H9 (cell line): ENCODE data around the gene ARPC2. TPM values are rescaled to one million over a fixed set of nuclear protein-coding genes. Genes with fewer than 3 reads are reported as not detected.

Source experiments
- DNase-seq: peaks from one replicate; pipeline ENCODE4 v3.0.0-alpha.2; 2017
- H2AFZ ChIP-seq: one replicate; pipeline ENCODE4 v1.6.1; 2013; ENCODE audit warnings: mild to moderate bottlenecking, low read length, control low read depth, moderate library complexity
- H2AK5ac ChIP-seq: 2 replicates; pipeline ENCODE4 v1.6.1; 2013; ENCODE audit warnings: low read length, control low read depth, mixed read lengths; ENCODE audit not compliant: insufficient read length
- H2BK120ac ChIP-seq: one replicate; pipeline ENCODE4 v1.6.1; 2013; ENCODE audit warnings: low read depth, mild to moderate bottlenecking, low read length, control low read depth, inconsistent platforms; ENCODE audit not compliant: poor library complexity, severe bottlenecking
- H2BK12ac ChIP-seq: 2 replicates; pipeline ENCODE4 v1.6.1; 2013; ENCODE audit warnings: low read length, control low read depth, mixed read lengths, low read depth; ENCODE audit not compliant: insufficient read length
- H2BK15ac ChIP-seq: 2 replicates; pipeline ENCODE4 v1.6.1; 2013; ENCODE audit warnings: low read depth, low read length, control low read depth
- H2BK20ac ChIP-seq: one replicate; pipeline ENCODE4 v1.6.1; 2013; ENCODE audit warnings: low read depth, mild to moderate bottlenecking, low read length, control low read depth, inconsistent platforms; ENCODE audit not compliant: poor library complexity, severe bottlenecking
- H2BK5ac ChIP-seq: 2 replicates; pipeline ENCODE4 v1.6.1; 2013; ENCODE audit warnings: low read length, control low read depth, mixed read lengths; ENCODE audit not compliant: insufficient read length
- H3K14ac ChIP-seq: 2 replicates; pipeline ENCODE4 v1.6.1; 2013; ENCODE audit warnings: low read length, control low read depth; ENCODE audit not compliant: insufficient read depth
- H3K18ac ChIP-seq: 2 replicates; pipeline ENCODE4 v1.6.1; 2013; ENCODE audit warnings: low read depth, mild to moderate bottlenecking, mixed read lengths, low read length, control low read depth; ENCODE audit not compliant: insufficient read length
- H3K23ac ChIP-seq: 2 replicates; pipeline ENCODE4 v1.6.1; 2013; ENCODE audit warnings: low read length, control low read depth, mixed read lengths, low read depth; ENCODE audit not compliant: insufficient read length
- H3K23me2 ChIP-seq: 2 replicates; pipeline ENCODE4 v1.6.1; 2013; ENCODE audit warnings: low read depth, mild to moderate bottlenecking, mixed read lengths, low read length, control low read depth; ENCODE audit not compliant: insufficient read length, poor library complexity, severe bottlenecking
- H3K27ac ChIP-seq: 2 replicates; pipeline ENCODE4 v1.5.1; 2013; ENCODE audit warnings: low read length, control low read depth, mixed read lengths, low read depth; ENCODE audit not compliant: insufficient read length
- H3K27me3 ChIP-seq: 2 replicates; pipeline ENCODE4 v1.6.1; 2013; ENCODE audit warnings: low read length, control low read depth, inconsistent platforms; ENCODE audit not compliant: insufficient read depth
- H3K4ac ChIP-seq: 2 replicates; pipeline ENCODE4 v1.6.1; 2013; ENCODE audit warnings: low read depth, mild to moderate bottlenecking, control low read depth, inconsistent platforms, low read length, moderate library complexity
- H3K4me1 ChIP-seq: 2 replicates; pipeline ENCODE4 v1.6.1; 2013; ENCODE audit warnings: low read length, control low read depth, inconsistent platforms; ENCODE audit not compliant: insufficient read depth
- H3K4me2 ChIP-seq: 2 replicates; pipeline ENCODE4 v1.6.1; 2013; ENCODE audit warnings: low read length, control low read depth, mixed read lengths; ENCODE audit not compliant: insufficient read length, insufficient read depth
- H3K56ac ChIP-seq: 2 replicates; pipeline ENCODE4 v1.6.1; 2013; ENCODE audit warnings: low read depth, mild to moderate bottlenecking, mixed read lengths, low read length, control low read depth; ENCODE audit not compliant: insufficient read length
- H3K79me1 ChIP-seq: 2 replicates; pipeline ENCODE4 v1.6.1; 2013; ENCODE audit warnings: low read depth, mild to moderate bottlenecking, moderate library complexity, low read length, control low read depth, inconsistent platforms; ENCODE audit not compliant: insufficient read depth, poor library complexity, severe bottlenecking
- H3K79me2 ChIP-seq: 2 replicates; pipeline ENCODE4 v1.6.1; 2013; ENCODE audit warnings: low read length, control low read depth, inconsistent platforms; ENCODE audit not compliant: insufficient read depth
- H3K9ac ChIP-seq: 2 replicates; pipeline ENCODE4 v1.6.1; 2013; ENCODE audit warnings: low read length, control low read depth, mixed read lengths; ENCODE audit not compliant: insufficient read length; ENCODE audit errors: extremely low read depth
- H3K9me3 ChIP-seq: one replicate; pipeline ENCODE4 v1.6.1; 2013; ENCODE audit warnings: low read depth, low read length, inconsistent platforms; ENCODE audit not compliant: control insufficient read depth
- H3T11ph ChIP-seq: one replicate; pipeline ENCODE4 v1.6.1; 2013; ENCODE audit warnings: mild to moderate bottlenecking, low read length, control low read depth, inconsistent platforms
- H4K20me1 ChIP-seq: one replicate; pipeline ENCODE4 v1.6.1; 2013; ENCODE audit not compliant: control insufficient read depth, insufficient read length, insufficient read depth
- H4K5ac ChIP-seq: 2 replicates; pipeline ENCODE4 v1.6.1; 2013; ENCODE audit warnings: low read depth, mild to moderate bottlenecking, mixed read lengths, low read length, control low read depth; ENCODE audit not compliant: insufficient read length
- H4K8ac ChIP-seq: replicated peaks from 2 replicates; pipeline ENCODE4 v1.6.1; 2013; ENCODE audit warnings: low read length, control low read depth, mixed read lengths, low read depth; ENCODE audit not compliant: insufficient read length
- H4K91ac ChIP-seq: 2 replicates; pipeline ENCODE4 v1.6.1; 2013; ENCODE audit warnings: low read depth, mild to moderate bottlenecking, moderate library complexity, mixed read lengths, low read length, control low read depth; ENCODE audit not compliant: insufficient read length
- H3K27ac Mint-ChIP-seq, 3 experiments: 2 replicates in 2 of 3; 3 replicates in 1 of 3; pipeline ENCODE4 v1.8.0; 2020 to 2021; ENCODE audit warnings: mixed read lengths in 3 of 3, mild to moderate bottlenecking in 1 of 3, moderate library complexity in 1 of 3
- H3K27me3 Mint-ChIP-seq: 2 replicates; pipeline ENCODE4 v1.8.0; 2021; ENCODE audit warnings: low read depth, mild to moderate bottlenecking, moderate library complexity, mixed read lengths
- H3K36me3 Mint-ChIP-seq, 3 experiments: 2 replicates in 2 of 3; 3 replicates in 1 of 3; pipeline ENCODE4 v1.8.0; 2020 to 2021; ENCODE audit warnings: low read depth in 3 of 3, mixed read lengths in 3 of 3; ENCODE audit not compliant: insufficient read depth in 1 of 3
- H3K4me1 Mint-ChIP-seq, 2 experiments: 2 replicates each; pipeline ENCODE4 v1.8.0; 2020; ENCODE audit warnings: mixed read lengths in 2 of 2
- H3K4me3 Mint-ChIP-seq, 2 experiments: 2 replicates in 1 of 2; 3 replicates in 1 of 2; pipeline ENCODE4 v1.8.0; 2020 to 2021; ENCODE audit warnings: mild to moderate bottlenecking in 2 of 2, mixed read lengths in 2 of 2, moderate library complexity in 1 of 2
- H3K9me3 Mint-ChIP-seq, 2 experiments: 2 replicates in 1 of 2; 3 replicates in 1 of 2; pipeline ENCODE4 v1.8.0; 2020; ENCODE audit warnings: mild to moderate bottlenecking in 2 of 2, mixed read lengths in 2 of 2, moderate library complexity in 1 of 2
- CTCF ChIP-seq: fragments of 200-600 bp; sonication (generic); conservative IDR thresholded peaks from 3 replicates; pipeline ENCODE4 v1.8.0; 2021; ENCODE audit warnings: antibody characterized with exemption, mild to moderate bottlenecking
- WGBS: extraction: QIAGEN DNeasy Blood & Tissue Kit; methylation state at CpG from one replicate; pipeline ENCODE4 v1.1.7; 2013; ENCODE audit warnings: missing lambda C conversion rate, low lambda C conversion rate, mixed read lengths; ENCODE audit not compliant: insufficient read length; ENCODE audit errors: extremely low coverage; 5-methylcytosine and 5-hydroxymethylcytosine counted together
- total RNA-seq: library from RNA; stranded (reverse); gene quantifications from 2 replicates; pipeline ENCODE4 v1.2.1, GENCODE V29; 2021

The ARPC2 gene
- total RNA-seq, 1 experiment from 2014 or later, result 197 TPM

- Histone ChIP-seq H3K18ac (no peak overlapping the region), H3K79me1 (no peaks in the 10 kb centered on the region), H3K4me2 (no peak overlapping the region), H3T11ph (no peak overlapping the region), H3K79me2 (no peaks in the 10 kb centered on the region), H3K4ac (no peak overlapping the region), H2BK12ac (no peak overlapping the region), H4K8ac (no peak overlapping the region), H2AFZ (no peak overlapping the region), H4K20me1 (no peaks in the 10 kb centered on the region), H2BK20ac (no peak overlapping the region), H3K4me1 (no peaks in the 10 kb centered on the region), H3K14ac (no peak overlapping the region), H4K5ac (no peak overlapping the region), H2BK15ac (no peak overlapping the region), H4K91ac (no peak overlapping the region), H3K9me3 (no peaks in the 10 kb centered on the region), H2AK5ac (no peak overlapping the region), H2BK5ac (no peak overlapping the region), H3K56ac (no peak overlapping the region), H3K23ac (no peak overlapping the region), H2BK120ac (no peak overlapping the region), H3K9ac (no peak overlapping the region), H3K23me2 (no peaks in the 10 kb centered on the region), H3K27ac (no peak overlapping the region), H3K27me3 (no peaks in the 10 kb centered on the region)
- no peak for DNase-seq
- no CpG with 5 or more reads among the region's 4 CpGs for WGBS
- Mint-ChIP-seq H3K4me3 (no peak overlapping the region), H3K36me3 (peaks cover 44 to 89% (median 78%) of the 10 kb centered on the region in 3 experiments), H3K27me3 (no peaks in the 10 kb centered on the region), H3K27ac (no peak overlapping the region), H3K4me1 (no peaks in the 10 kb centered on the region), H3K9me3 (no peaks in the 10 kb centered on the region)
- TF ChIP-seq CTCF, result no peak
Measured at GRCh38 chr2:218233543-218233942, 16.6 kb downstream of the ARPC2 start.
